GM19463 (cell line): Measurements from ENCODE around the gene MRRF.
"Not testable (repeated sequence)": the region's sequence is repeated elsewhere in the genome, so short reads cannot be mapped to it uniquely, and the experiment has no call there.

Source experiments
- ATAC-seq: cut with Tn5 transposase; IDR thresholded peaks from one replicate; pipeline ENCODE4 v1.9.1; 2021; ENCODE audit warnings: mild to moderate bottlenecking, moderate library complexity; ENCODE audit not compliant: unreplicated experiment

MRRF gene

DNA sequence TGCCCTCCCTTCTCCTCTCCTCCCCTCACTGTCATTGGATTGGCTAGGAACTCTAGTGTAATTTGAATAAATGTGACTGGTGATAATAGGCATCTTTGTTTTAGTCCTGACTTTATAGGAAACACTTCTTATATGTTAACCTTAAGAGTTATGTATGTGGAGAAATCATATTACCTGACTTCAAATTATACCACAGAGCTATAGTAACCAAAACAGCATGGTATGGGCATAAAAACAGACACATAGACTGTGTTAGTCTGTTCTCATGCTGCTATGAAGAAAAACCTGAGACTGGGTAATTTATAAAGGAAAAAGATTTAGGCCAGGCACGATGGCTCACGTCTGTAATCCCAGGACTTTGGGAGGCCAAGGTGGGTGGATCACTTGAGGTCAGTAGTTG is 9.4 kb downstream of the MRRF start:
- ATAC-seq: no peak

DNA sequence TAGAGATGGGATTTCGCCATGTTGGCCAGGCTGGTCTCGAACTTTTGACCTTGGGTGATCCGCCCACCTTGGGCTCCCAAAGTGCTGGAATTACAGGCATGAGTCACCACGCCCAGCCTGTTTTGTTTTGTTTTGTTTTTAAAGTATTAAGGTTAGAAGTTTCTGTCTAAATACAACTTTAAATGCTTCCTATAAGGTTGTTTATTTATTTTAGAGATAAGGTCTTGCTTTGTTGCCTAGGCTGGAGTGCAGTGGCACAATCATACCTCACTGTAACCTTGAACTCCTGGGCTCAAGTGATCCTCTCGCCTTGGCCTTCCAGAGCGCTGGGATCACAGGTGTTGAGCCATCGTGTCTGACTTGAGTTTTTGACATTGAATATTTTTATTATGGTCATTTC is 11.4 kb downstream of the MRRF start:
- no peak for ATAC-seq

DNA sequence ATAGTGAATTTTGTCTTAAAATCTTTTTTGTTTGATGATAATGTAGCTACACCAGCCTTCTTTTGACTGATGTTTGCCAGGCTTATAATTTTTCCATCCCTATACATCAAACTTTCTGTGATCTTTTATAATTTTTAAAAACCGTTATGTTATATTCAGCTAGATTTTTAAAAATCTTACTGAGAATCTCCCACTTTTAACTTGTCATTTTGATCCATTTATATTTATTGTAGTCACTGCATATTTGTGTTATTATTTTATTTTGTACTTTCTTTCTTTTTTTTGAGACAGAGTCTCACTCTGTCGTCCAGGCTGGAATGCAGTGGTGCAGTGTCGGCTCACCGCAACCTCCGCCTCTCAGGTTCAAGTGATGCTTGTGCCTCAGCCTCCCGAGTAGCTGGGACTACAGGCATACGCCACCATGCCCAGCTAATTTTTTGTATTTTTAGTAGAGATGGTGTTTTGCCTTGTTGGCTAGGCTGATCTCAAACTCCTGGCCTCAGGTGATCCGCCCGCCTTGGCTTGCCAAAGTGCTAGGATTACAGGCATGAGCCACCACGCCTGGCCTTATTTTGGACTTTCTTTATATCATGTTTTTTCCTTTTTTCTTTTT is 12.7 kb downstream of the MRRF start:
- ATAC-seq: no peak

DNA sequence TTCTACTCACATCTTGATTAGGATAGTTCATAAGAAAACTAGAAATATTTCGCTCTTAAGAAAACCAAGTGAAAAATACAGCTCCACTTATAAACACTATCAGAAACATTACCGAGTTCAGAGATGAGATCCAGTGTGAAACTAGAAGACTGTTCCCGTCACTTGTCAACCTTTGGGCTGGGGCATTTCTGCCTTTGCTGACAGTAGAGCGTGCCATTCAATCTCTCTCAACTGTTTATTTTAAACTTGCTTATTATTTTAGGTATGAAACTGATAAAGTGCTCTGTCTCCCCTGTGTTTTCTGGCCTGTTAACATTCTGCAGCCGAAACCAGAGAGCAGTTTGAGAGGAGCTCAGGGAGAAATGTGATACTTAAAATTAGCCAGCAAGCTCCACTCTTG is 16.7 kb downstream of the MRRF start:
- ATAC-seq: no peak

DNA sequence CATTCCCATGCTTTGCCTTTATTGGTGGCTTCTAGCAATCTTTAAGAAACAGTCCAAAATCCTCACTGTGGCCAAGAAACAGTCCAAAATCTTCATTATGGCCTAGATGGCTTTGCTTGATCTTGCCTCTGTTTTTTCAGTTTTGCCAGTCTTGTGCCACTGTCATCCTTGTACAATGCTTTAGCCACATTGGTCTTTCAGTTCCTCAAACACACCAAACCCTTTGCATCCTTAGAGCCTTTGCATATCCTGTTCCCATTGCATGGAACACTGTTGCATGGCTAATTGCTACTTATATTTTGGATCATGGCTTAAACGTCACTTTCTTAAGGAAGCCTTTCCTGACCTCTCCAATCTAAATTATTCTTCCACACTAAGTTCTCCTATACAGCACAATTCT is 22.1 kb downstream of the MRRF start:
- no peak for ATAC-seq

DNA sequence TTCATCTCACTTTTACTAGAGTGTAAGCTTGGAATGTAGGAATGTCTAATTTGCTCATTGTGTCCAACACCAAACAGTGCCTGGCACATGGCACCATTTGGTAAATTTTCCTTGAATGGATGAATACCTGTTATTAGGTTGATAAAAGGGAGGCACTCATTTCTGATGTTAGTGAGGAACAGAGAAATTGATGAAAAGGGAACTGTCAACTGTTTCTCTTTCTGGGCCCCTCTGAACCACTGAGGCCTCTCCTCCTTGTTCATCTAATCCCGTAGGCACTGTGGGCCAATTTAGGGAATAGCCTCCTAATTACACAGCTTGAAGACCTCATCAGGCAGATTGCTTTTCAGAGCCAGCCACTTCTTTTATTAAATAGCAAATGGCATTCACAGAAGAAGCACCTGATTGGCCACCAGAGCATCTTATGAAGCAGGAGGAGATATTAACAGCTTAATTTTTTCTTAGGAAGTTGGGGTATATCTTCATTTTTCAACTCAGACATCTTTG is 22.6 kb downstream of the MRRF start:
- no peak for ATAC-seq

DNA sequence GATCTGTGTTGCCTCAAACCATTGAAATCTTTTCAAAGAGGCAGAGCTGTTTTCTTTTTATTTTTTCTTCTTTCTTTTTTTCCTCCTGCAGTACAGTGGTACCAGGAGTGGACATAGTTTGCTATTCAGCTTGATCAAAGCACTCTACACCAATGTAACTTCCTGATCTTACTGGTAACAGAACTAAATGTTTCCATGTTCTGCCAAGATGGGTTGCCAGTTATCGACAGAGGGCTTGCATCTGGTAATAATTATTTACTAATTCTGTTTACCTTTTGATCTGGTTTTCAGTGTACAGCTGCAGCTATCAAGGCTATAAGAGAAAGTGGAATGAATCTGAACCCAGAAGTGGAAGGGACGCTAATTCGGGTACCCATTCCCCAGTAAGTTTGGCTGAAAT is 26.8 kb downstream of the MRRF start:
- no peak for ATAC-seq

DNA sequence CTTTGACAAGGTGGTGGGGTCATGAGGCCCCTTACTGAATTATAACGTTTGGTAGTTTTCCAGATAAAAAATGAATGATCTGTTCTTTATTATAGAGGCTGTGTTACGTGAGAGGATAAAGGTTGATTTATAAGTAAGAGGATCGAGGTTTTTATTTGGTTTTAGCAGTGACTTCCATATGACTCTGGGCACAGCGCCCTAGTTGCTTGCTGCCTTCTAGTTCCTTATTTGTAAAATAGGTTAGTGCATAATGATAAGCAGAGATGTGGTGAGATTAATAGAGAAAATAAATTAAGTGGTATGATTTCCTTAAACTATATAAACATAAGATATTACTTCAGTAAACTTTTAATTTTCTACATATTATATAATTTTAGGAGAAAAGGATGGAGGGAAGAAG is 29.8 kb downstream of the MRRF start:
- no peak for ATAC-seq

DNA sequence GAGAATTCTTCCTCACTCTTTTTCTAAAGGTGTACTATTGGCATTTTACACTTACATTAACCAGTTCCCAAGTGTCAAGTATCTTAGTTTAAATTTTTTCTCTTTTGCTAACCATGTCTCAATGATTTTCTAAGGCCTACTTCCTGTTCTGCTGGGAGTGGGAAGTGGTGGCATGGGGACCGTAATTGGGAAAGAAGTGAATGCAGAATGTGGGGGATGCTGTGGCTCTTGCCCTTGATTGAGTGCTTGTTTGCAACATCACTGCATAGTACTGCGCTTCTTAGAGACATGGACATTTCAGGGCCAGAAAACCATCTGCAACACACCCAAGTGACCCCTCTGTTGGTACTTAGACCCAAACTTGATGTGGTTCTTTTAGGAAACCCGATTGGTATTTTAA is 32.8 kb downstream of the MRRF start:
- ATAC-seq: no peak

DNA sequence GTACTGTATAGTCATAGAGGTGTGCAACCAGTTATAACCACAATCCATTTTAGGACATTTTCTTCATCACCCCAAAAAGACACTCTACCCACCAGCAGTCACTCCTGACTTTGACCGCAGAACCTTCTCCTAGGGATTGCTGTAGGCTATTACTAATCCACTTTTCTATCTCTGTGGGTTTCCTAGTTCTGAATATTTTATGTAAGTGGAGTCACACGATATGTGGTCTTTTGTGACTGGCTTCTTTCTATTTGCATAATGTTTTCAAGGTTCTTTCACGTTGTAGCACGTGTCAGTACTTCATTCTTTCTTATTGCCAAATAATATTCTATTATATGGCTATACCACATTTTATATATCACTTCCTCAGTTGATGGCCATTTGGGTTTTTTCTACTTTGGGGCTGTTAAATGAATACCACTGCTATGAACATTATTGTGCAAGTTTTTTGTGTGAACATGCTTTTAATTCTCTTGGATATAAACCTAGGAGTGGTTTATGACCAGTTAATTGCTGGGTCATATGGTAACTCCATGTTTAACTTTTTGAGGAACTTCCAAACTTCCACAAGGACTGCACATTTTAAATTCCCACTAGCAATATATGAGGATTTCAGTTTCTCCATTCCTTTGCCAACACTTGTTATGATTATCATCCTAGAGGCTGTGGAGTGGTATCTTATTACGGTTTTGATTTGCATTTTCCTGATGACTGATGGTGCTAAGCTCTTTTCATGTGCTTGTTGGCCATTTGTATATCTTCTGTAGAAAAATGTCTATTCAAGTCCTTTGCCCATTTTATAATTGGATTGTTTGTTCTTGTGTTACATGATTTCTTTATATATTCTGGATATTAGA is 37.8 kb downstream of the MRRF start:
- no peak for ATAC-seq

DNA sequence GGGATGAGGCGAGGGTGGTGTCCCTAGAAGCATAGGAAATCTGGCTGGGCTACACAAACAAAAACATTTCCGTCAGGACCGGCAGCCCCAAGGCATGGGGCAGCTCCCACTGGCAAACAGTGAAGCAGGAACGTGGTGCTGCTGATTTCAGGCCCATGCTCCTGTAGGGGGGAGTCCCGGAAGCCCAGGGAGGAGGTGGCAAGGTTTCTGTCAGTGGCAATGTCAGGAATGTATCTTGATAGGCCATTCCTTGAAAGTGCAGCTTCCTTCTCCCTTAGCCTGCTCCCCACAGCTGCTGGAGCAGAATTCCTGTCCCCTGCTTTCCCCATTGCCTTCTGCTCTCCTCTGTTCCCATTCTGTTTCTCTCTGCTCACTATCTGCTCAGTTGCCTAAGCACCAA is 42.4 kb downstream of the MRRF start:
- ATAC-seq: no peak

DNA sequence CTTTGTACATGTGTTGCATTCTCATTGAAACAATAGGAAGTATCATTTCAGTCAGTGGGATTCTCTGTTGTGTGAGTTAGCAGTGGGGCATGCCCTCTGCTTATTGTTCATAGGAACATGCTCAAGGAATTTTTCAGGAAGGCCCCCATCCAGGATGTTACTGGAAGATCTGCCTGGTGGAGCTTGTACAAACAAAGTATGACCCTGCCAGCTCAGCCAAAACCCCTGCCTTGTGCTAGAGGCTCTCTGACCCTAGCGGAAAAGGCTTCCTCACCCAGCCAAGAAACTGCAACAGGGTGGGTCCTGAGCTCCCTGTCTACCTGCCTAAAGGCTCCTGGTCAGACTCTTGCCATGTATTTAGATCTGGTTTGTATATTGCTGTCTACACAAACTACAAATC is 43.2 kb downstream of the MRRF start:
- no peak for ATAC-seq

DNA sequence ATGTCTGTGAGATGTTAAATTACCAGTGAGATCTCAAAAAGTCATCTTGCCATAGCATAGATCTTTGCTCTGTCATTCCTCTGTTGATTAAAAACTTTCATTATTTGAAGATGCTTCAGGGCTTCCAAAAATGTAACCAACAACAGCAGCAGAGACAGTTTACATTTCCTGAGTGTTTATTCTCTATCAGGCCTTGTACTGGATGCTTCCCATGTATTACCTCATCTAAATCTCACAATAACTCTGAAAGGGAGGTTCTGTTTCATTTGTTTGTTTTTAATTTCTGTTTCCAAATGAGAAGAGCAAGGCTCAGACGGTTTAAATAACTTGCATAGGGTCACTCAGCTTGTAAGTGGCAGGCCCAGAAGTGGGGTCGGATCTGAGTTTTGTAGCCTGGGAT is 45.2 kb downstream of the MRRF start:
- no peak for ATAC-seq

DNA sequence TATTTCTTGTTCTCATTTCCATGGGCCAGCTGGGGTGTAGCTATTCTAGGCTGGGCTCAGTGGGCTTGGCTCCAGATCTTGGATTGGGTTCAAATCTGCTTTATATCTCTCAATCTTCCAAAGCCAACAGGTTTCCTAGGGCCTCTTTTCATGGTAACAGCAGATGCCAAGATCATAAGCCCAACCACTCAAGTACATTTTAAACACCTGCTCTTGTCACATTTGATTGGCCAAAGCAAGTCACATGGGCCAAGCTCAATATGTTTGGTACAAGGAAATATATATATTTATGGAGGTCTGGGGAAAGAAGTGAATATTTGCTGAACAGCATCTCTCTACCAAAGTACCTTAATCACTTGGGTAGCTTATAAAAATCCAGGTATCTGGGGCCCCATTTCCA is 49.5 kb downstream of the MRRF start:
- no peak for ATAC-seq

DNA sequence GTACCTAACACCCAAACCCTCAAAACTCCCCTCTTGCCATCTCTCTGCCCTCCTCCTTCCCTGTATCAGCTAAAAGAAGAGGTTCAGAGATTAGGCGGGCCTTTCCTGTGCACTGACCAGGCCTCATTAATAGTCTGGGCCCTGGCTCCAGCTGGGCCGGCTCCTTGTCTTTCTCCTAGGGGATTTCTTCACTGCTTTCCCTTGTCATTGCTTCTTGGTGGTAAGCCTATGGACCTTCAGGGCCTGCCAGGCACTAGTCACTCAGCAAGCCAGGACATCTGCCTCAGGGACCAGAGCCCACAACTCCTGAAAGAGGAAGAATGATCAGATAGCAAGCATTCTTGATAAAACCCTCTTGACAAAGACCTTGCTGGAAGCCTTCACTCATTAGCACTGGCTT is 50.9 kb downstream of the MRRF start:
- ATAC-seq: no peak

DNA sequence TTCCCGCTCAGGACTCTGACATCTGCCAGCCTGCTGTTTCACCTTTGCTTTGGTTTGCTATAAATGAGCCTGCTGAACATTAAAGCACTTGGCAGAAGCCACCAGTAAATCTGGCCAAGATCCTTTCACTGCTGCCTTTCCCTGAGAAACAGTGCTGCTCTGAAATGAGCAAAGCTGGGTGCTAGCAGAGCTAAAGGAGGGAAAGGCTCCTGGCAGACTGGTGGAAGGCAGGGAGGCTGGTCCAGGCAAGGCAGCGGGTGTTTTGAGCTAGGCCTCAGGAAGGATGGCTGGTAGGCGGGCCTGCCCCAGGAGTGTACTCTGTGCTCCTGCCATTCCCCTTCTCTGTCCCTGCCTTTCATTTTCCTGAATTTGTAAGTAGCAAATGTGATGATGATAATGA is 53.6 kb downstream of the MRRF start:
- no peak for ATAC-seq

DNA sequence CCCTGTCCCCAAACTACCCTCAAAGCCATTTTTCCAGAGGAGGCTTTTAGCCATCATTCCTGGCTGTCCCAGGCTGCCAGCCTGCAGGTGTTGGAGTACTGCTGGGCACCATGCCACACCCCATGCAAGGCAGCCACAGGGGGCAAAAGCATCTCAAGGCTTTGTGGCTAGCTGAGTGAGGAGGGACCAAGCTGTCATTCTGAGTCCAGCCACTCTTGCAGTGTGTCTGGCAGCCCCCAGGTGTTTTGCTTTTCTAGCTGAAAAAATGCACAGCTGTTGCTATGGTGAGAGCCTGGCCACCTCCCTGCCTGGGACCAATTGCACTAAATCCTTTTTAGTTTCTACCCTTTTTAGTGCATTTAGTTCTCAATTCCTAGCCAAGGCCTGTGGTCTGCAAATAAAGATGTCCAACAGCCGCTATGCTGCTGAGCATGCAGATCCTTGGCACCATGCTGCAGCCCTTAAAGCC is 55.8 kb downstream of the MRRF start:
- no peak for ATAC-seq

DNA sequence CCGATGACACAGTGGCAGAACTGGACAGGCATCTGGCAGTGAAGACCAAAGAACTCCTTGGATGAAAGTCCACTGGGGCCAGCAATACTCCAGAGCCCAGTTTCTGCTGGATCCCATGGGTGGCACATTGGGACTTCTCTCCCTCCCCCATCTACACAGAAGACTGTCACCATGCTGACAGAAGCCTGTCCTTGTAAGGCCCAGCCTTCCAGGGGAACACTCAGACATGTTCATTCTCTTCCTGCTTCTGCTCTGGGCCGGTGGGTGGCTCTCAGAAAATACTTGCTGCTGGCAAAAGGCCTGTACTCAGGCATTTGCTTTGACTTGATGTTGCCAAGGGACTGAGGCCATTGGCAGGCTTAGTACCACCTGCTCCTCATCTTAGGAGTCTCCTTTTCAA is 57.9 kb downstream of the MRRF start:
- ATAC-seq: no peak

DNA sequence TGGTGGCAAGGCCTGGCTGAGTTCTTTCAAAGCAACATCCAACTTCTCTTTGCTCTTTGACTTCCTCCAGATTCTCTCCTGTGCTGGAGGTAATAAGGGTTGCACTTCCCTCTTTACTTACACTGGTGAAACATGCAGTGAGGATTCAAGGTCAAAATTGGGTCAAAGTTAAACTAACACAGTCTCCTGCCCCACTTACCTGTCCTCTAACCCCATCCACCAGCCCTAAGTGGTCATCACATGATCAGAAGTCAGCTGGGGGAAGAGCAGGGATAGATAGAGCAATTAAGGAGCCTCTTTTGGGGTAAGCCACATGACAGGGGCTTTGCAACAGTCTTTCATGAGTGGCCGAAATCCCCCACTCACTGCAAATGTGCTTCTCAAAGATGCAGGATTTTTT is 60.0 kb downstream of the MRRF start:
- not testable (repeated sequence) for ATAC-seq

DNA sequence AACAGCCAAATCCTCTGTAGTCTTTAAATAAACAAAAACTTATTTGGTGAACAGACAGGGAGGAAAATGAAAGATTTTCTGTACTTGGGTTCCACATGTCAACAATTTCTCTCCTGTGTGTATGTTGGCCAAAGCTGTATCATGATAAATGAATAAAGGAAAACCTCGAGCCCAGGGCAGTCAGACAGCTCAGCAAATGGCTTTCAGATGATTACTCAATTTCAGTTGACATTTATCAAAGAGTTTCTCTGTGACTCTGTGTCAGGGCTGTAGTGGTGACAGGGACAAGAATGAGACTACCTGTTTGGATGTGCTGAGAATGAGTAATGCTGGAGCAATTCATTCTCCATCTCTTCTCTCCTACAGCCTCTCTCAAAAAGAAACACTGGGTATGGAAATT is 60.4 kb downstream of the MRRF start:
- ATAC-seq: no peak

DNA sequence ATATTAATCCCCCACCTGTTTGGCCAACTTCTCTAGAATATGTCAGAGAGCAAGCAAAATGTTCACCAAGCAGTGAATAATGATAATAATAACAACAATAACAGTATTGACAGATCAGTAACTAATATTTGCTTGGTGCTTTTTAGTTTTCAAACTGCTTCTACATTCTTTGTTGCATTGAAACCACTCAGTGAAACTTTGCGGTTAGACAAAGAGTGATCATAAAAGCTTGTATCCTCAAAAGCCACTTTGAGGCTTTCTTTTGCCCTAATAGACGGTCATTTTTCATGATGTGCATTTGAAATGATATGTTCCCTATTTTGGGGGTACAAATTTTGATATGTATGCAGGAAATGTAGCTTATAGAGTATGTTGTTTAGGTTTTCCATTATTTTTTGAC is 62.5 kb downstream of the MRRF start:
- no peak for ATAC-seq

DNA sequence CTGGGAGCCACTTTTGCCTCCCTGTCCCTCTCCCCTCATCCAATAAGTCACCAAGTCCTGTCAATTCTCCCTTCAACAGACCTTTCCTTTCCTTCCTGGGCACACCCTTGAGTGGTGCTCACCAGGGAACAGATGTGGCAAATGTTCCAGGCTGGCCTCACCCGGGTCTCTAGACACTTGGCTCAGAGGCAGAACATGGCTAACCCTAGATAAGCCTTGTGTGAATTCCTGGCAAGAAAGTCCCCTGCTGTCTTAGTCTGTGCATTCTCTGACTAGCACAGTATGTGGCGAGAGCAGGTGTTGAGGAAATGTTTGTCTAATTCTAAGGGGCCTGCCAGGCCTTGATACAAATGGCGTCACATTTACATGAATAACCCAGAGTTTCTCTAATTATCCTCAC is 64.9 kb downstream of the MRRF start:
- ATAC-seq: no peak
